Trophoblast cell (in vitro differentiated cells and primary cell): ENCODE measurements around the gene DENND1A.

Experiments used
- DNase-seq, 2 donors: peaks; one replicate each; pipeline ENCODE4 v3.0.0-alpha.2; 2016
- H2AFZ ChIP-seq: 2 replicates; pipeline ENCODE4 v1.6.1; 2013; ENCODE audit warnings: low read length, moderate library complexity, mild to moderate bottlenecking; ENCODE audit not compliant: insufficient read depth, poor library complexity
- H2AK5ac ChIP-seq: 2 replicates; pipeline ENCODE4 v1.6.1; 2013; ENCODE audit warnings: mild to moderate bottlenecking, low read length
- H2BK120ac ChIP-seq: 2 replicates; pipeline ENCODE4 v1.6.1; 2013; ENCODE audit warnings: low read length, mild to moderate bottlenecking, moderate library complexity; ENCODE audit not compliant: insufficient read depth, poor library complexity
- H2BK12ac ChIP-seq: 2 replicates; pipeline ENCODE4 v1.6.1; 2013; ENCODE audit warnings: mild to moderate bottlenecking, low read length, moderate library complexity
- H2BK5ac ChIP-seq: 2 replicates; pipeline ENCODE4 v1.6.1; 2013; ENCODE audit warnings: low read length, low read depth, moderate library complexity, mild to moderate bottlenecking; ENCODE audit not compliant: poor library complexity
- H3K14ac ChIP-seq: 2 replicates; pipeline ENCODE4 v1.6.1; 2013; ENCODE audit warnings: mild to moderate bottlenecking, low read length
- H3K18ac ChIP-seq: 2 replicates; pipeline ENCODE4 v1.6.1; 2013; ENCODE audit warnings: mild to moderate bottlenecking, low read length
- H3K23ac ChIP-seq: 2 replicates; pipeline ENCODE4 v1.6.1; 2013; ENCODE audit warnings: low read length
- H3K27ac ChIP-seq: 2 replicates; pipeline ENCODE4 v1.5.1; 2013; ENCODE audit warnings: low read depth, mild to moderate bottlenecking, inconsistent platforms, low read length, moderate library complexity
- H3K27me3 ChIP-seq: 2 replicates; pipeline ENCODE4 v1.6.1; 2013; ENCODE audit warnings: inconsistent platforms, mild to moderate bottlenecking, low read length, moderate library complexity; ENCODE audit not compliant: insufficient read depth
- H3K36me3 ChIP-seq, 2 experiments: 1 replicate in 1 of 2; 2 replicates in 1 of 2; pipeline ENCODE4 v1.6.1; 2013; ENCODE audit warnings: low read length in 2 of 2, mild to moderate bottlenecking in 2 of 2, moderate library complexity in 1 of 2; ENCODE audit not compliant: insufficient read depth in 2 of 2, control insufficient read depth in 1 of 2
- H3K4ac ChIP-seq: 2 replicates; pipeline ENCODE4 v1.6.1; 2013; ENCODE audit warnings: low read depth, mild to moderate bottlenecking, low read length, moderate library complexity
- H3K4me1 ChIP-seq, 2 experiments: 1 replicate in 1 of 2; 2 replicates in 1 of 2; pipeline ENCODE4 v1.6.1; 2013; ENCODE audit warnings: low read length in 2 of 2, mild to moderate bottlenecking in 2 of 2, moderate library complexity in 1 of 2; ENCODE audit not compliant: insufficient read depth in 2 of 2, control insufficient read depth in 1 of 2
- H3K4me2 ChIP-seq: 2 replicates; pipeline ENCODE4 v1.6.1; 2013; ENCODE audit warnings: inconsistent platforms, mild to moderate bottlenecking, low read length, moderate library complexity
- H3K4me3 ChIP-seq: 2 replicates; pipeline ENCODE4 v1.5.1; 2013; ENCODE audit warnings: mild to moderate bottlenecking, low read depth, low read length, inconsistent platforms
- H3K79me1 ChIP-seq: one replicate; pipeline ENCODE4 v1.6.1; 2013; ENCODE audit warnings: low read length
- H3K79me2 ChIP-seq: 2 replicates; pipeline ENCODE4 v1.6.1; 2013; ENCODE audit warnings: low read length, mild to moderate bottlenecking; ENCODE audit not compliant: control insufficient read depth, insufficient read depth, poor library complexity
- H3K9ac ChIP-seq: 2 replicates; pipeline ENCODE4 v1.6.1; 2013; ENCODE audit warnings: mild to moderate bottlenecking, low read length
- H3K9me3 ChIP-seq: 2 replicates; pipeline ENCODE4 v1.6.1; 2013; ENCODE audit warnings: low read depth, mild to moderate bottlenecking, control low read depth, inconsistent platforms, low read length; ENCODE audit not compliant: insufficient read depth
- H4K12ac ChIP-seq: 2 replicates; pipeline ENCODE4 v1.6.1; 2013; ENCODE audit warnings: low read depth, mild to moderate bottlenecking, low read length, moderate library complexity
- H4K8ac ChIP-seq: 2 replicates; pipeline ENCODE4 v1.6.1; 2013; ENCODE audit warnings: low read depth, mild to moderate bottlenecking, low read length, moderate library complexity
- H4K91ac ChIP-seq: one replicate; pipeline ENCODE4 v1.6.1; 2013; ENCODE audit warnings: low read depth, mild to moderate bottlenecking, low read length, moderate library complexity
- WGBS: extraction: QIAGEN DNeasy Blood & Tissue Kit; methylation state at CpG from one replicate; pipeline ENCODE4 v1.1.7; 2013; ENCODE audit warnings: missing lambda C conversion rate; ENCODE audit not compliant: insufficient read length, insufficient coverage; ENCODE audit errors: extremely low coverage; 5-methylcytosine and 5-hydroxymethylcytosine counted together

The DENND1A gene

DNA sequence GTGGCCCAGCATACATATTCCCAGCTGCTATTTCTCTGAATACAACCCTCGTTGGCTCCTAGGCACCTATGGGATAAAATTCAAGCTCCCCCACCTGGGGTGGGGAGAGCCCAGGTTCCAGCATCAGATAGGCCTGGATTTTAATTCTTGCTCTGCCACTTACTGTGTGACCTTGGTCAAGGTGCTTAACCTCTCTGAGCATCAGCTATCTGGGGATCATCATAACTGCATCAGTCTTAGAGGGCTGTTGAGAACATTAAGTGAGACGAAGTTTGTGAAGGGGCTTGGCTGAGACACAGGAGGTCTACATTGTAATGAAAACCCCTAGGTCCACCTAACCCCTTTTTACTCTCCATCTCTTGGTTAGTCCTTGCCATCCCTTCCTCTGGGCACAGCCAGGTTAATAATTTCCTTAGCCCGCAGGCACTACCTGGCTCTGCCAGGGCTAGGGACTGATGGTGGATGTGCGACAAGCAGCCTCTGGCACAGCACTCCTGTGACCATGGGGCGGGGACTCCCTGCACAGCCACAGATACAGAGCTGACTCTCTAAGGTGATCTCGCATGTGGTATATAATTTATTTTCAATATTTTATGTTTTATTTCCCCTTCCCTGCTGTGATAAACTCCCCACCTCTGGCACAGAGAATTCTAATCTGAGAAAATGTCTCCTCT lies 505.2 kb downstream of the DENND1A start:
- no peak overlapping the region for H2BK5ac ChIP-seq
- no peak overlapping the region for H2BK120ac ChIP-seq
- no peaks in the 10 kb centered on the region for H3K79me1 ChIP-seq
- peaks cover 17 to 20% of the 10 kb centered on the region in 2 experiments for H3K4me1 ChIP-seq
- H3K18ac ChIP-seq, result no peak overlapping the region
- H3K14ac ChIP-seq, result no peak overlapping the region
- WGBS, result no CpG with 5 or more reads among the region's 6 CpGs
- no peaks in the 10 kb centered on the region for H3K36me3 ChIP-seq
- no peaks in the 10 kb centered on the region for H3K79me2 ChIP-seq
- H3K27me3 ChIP-seq, result no peaks in the 10 kb centered on the region
- H3K27ac ChIP-seq, result no peak overlapping the region
- DNase-seq, result no peak
- no peak overlapping the region for H3K23ac ChIP-seq
- H2BK12ac ChIP-seq, result no peak overlapping the region
- no peak overlapping the region for H2AK5ac ChIP-seq
- H4K12ac ChIP-seq, result no peak overlapping the region
- no peak overlapping the region for H3K9ac ChIP-seq
- H3K4me2 ChIP-seq, result no peak overlapping the region
- no peak overlapping the region for H3K4me3 ChIP-seq
- peaks cover 1% of the 10 kb centered on the region for H3K9me3 ChIP-seq
- no peak overlapping the region for H3K4ac ChIP-seq
- no peak overlapping the region for H4K91ac ChIP-seq
- H4K8ac ChIP-seq, result no peak overlapping the region
- H2AFZ ChIP-seq, result no peak overlapping the region

DNA sequence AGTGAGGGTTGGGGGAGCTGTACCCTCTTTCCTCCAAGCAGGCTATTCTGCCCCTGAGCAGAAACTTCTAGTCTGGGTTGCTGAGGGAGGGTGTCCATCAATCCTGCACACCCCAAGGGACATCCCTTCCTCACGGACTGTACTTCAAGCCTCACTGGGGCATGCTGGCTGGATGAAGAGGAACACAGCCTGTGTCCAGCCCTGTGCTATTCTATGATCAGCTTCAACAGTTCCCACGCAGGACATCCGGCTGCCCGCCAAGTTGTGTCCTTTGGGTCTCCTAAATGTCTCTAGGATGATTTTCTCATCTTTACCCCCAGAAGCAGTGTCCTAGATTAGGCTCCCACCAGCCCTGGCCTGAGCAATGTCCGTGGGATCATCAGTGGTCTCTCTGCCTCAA lies 505.8 kb downstream of the DENND1A start:
- DNase-seq, result no peak
- H2AFZ ChIP-seq, result no peak overlapping the region
- no peak overlapping the region for H3K4me3 ChIP-seq
- no peak overlapping the region for H2BK120ac ChIP-seq
- peaks cover 17 to 20% of the 10 kb centered on the region in 2 experiments for H3K4me1 ChIP-seq
- peaks cover 1% of the 10 kb centered on the region for H3K9me3 ChIP-seq
- no peak overlapping the region for H3K4ac ChIP-seq
- H3K79me1 ChIP-seq, result no peaks in the 10 kb centered on the region
- H3K27me3 ChIP-seq, result no peaks in the 10 kb centered on the region
- no peak overlapping the region for H3K18ac ChIP-seq
- no peak overlapping the region for H2AK5ac ChIP-seq
- H4K8ac ChIP-seq, result no peak overlapping the region
- H3K23ac ChIP-seq, result no peak overlapping the region
- no peak overlapping the region for H3K9ac ChIP-seq
- H2BK5ac ChIP-seq, result no peak overlapping the region
- no peak overlapping the region for H3K14ac ChIP-seq
- no peak overlapping the region for H4K12ac ChIP-seq
- no peak overlapping the region for H4K91ac ChIP-seq
- no peak overlapping the region for H3K4me2 ChIP-seq
- H3K36me3 ChIP-seq, result no peaks in the 10 kb centered on the region
- WGBS, result no CpG with 5 or more reads among the region's 5 CpGs
- no peak overlapping the region for H3K27ac ChIP-seq
- no peak overlapping the region for H2BK12ac ChIP-seq
- H3K79me2 ChIP-seq, result no peaks in the 10 kb centered on the region

DNA sequence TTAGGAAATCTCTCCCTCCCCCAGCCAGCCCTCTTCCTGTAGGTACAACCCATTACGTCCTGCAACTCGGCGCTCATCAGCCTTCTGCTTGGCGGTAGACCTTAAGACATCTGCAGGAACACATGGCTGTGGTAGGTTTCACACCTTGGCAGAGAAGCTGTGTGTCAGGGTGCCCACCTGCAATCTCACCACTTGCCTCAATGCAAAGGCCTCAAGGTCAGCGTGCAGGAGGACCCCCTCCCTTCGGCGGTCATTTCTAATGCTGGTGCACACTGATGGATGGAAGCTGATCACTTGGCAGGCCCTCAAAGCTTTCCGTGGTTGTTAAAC lies 506.6 kb downstream of the DENND1A start:
- Histone ChIP-seq H4K12ac (no peak overlapping the region), H3K27me3 (no peaks in the 10 kb centered on the region), H3K4me2 (no peak overlapping the region), H3K4me1 (peaks cover 17 to 20% of the 10 kb centered on the region in 2 experiments), H3K23ac (no peak overlapping the region), H3K18ac (no peak overlapping the region), H2BK12ac (no peak overlapping the region), H4K91ac (no peak overlapping the region), H2AFZ (no peak overlapping the region), H3K27ac (no peak overlapping the region), H3K4ac (no peak overlapping the region), H2AK5ac (no peak overlapping the region), H3K9me3 (peaks cover 1% of the 10 kb centered on the region), H3K79me1 (no peaks in the 10 kb centered on the region), H3K4me3 (no peak overlapping the region), H4K8ac (no peak overlapping the region), H3K9ac (no peak overlapping the region), H2BK5ac (no peak overlapping the region), H3K14ac (no peak overlapping the region), H3K36me3 (no peaks in the 10 kb centered on the region), H3K79me2 (no peaks in the 10 kb centered on the region), H2BK120ac (no peak overlapping the region)
- DNase-seq, result no peak
- WGBS, result no CpG with 5 or more reads among the region's 8 CpGs

DNA sequence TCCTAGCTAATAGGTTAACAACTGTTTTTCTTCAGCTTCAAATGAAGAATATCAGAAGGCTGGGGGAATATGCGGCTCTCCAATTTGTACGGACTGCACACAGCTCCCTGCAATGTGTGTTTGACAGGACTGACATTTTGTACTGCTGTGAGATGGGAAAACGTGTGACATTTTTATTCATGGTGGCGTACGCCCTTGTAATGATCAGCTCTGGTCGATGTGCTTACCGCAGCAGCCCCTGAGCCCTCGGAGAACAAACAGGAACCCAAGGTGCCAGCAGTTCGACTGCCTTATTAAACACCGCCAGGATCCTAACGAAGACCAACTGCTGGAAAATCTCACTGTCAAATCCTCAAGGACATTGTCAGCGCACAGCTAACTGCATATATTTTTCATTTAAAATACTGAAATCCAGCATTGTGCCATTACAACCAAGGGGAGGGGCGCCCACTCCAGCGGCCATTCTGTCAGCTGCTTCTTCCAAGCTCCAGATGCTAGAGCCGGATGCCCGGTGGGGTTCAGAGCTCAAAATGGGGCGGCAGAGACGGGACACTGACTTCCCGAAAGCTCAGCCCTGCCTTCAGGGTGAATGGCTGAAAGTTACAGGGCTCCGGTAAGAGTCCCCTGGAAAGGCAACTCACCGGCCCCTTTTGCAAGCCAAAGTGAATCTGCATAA lies 507.2 kb downstream of the DENND1A start:
- Histone ChIP-seq H3K79me2 (no peaks in the 10 kb centered on the region), H3K9ac (no peak overlapping the region), H4K8ac (no peak overlapping the region), H2BK12ac (no peak overlapping the region), H3K36me3 (no peaks in the 10 kb centered on the region), H3K14ac (no peak overlapping the region), H2AK5ac (no peak overlapping the region), H4K91ac (no peak overlapping the region), H3K4me1 (peaks cover 17 to 20% of the 10 kb centered on the region in 2 experiments), H3K18ac (no peak overlapping the region), H3K4me3 (no peak overlapping the region), H2BK5ac (no peak overlapping the region), H2AFZ (no peak overlapping the region), H3K9me3 (peaks cover 1% of the 10 kb centered on the region), H3K23ac (no peak overlapping the region), H3K79me1 (no peaks in the 10 kb centered on the region), H2BK120ac (no peak overlapping the region), H4K12ac (no peak overlapping the region), H3K27me3 (no peaks in the 10 kb centered on the region), H3K4me2 (no peak overlapping the region), H3K27ac (no peak overlapping the region), H3K4ac (no peak overlapping the region)
- WGBS, result no CpG with 5 or more reads among the region's 21 CpGs
- no peak for DNase-seq
